GM21390 (cell line): Measurements from ENCODE around the gene NOL4L.
"Not testable (repeated sequence)": the region's sequence is repeated elsewhere in the genome, so short reads cannot be mapped to it uniquely, and the experiment has no call there.

Experiments used
- ATAC-seq: cut with Tn5 transposase; IDR thresholded peaks from one replicate; pipeline ENCODE4 v1.9.1; 2021; ENCODE audit not compliant: unreplicated experiment

The NOL4L gene

GRCh38 chr20:32512047-32512385 is 73.1 kb downstream of the NOL4L start:
- no peak for ATAC-seq

- ATAC-seq = no peak
Observed at GRCh38 chr20:32511358-32512046, 73.6 kb downstream of the NOL4L start.

- ATAC-seq = no peak
Observed at GRCh38 chr20:32510601-32511357, 74.4 kb downstream of the NOL4L start.

GRCh38 chr20:32510120-32510600 is 75.0 kb downstream of the NOL4L start:
- no peak for ATAC-seq

GRCh38 chr20:32509639-32510066 is 75.5 kb downstream of the NOL4L start:
- no peak for ATAC-seq

- no peak for ATAC-seq
Observed at GRCh38 chr20:32508775-32509119, 76.4 kb downstream of the NOL4L start.

- no peak for ATAC-seq
Observed at GRCh38 chr20:32507998-32508774, 76.9 kb downstream of the NOL4L start.

GRCh38 chr20:32506721-32507120 is 78.4 kb downstream of the NOL4L start:
- no peak for ATAC-seq

- ATAC-seq = no peak
Observed at GRCh38 chr20:32505723-32506473, 79.2 kb downstream of the NOL4L start.

GRCh38 chr20:32501709-32502108 is 83.4 kb downstream of the NOL4L start:
- no peak for ATAC-seq

- ATAC-seq = no peak
Observed at GRCh38 chr20:32497589-32498224, 87.4 kb downstream of the NOL4L start.

GRCh38 chr20:32496811-32497533 is 88.2 kb downstream of the NOL4L start:
- ATAC-seq = no peak

- no peak for ATAC-seq
Observed at GRCh38 chr20:32495949-32496348, 89.2 kb downstream of the NOL4L start.

- ATAC-seq = no peak
Observed at GRCh38 chr20:32495217-32495565, 89.9 kb downstream of the NOL4L start.

GRCh38 chr20:32494483-32495216 is 90.5 kb downstream of the NOL4L start:
- ATAC-seq = no peak

GRCh38 chr20:32493356-32493755 is 91.8 kb downstream of the NOL4L start:
- ATAC-seq = no peak

GRCh38 chr20:32491764-32492151 is 93.4 kb downstream of the NOL4L start:
- ATAC-seq = not testable (repeated sequence)

- ATAC-seq = no peak
Observed at GRCh38 chr20:32490942-32491763, 94.0 kb downstream of the NOL4L start.
